NB4 (cell line): ENCODE results near the gene TSPAN16.
"Not testable (repeated sequence)": the region's sequence is repeated elsewhere in the genome, so short reads cannot be mapped to it uniquely, and the experiment has no call there.

Experiments used
- DNase-seq: peaks from one replicate; pipeline ENCODE4 v3.0.0; 2010; ENCODE audit warnings: low read depth
- H3K4me3 ChIP-seq: one replicate; pipeline ENCODE4 v1.5.1; 2011; ENCODE audit warnings: mild to moderate bottlenecking, low read depth, low read length, moderate library complexity
- CTCF ChIP-seq: IDR thresholded peaks from one replicate; pipeline ENCODE4 v1.5.1; 2012; ENCODE audit warnings: low read depth, low read length
- MYC ChIP-seq: IDR thresholded peaks from 2 replicates; pipeline ENCODE4 v1.6.1; 2011; ENCODE audit warnings: low read depth, low read length
- POLR2A ChIP-seq: IDR thresholded peaks from 2 replicates; pipeline ENCODE4 v1.6.1; 2011; ENCODE audit warnings: mild to moderate bottlenecking; ENCODE audit not compliant: insufficient read length; ENCODE audit errors: extremely low read depth
- TF ChIP-seq, protein P1 (sequence below): IDR thresholded peaks from 2 replicates; pipeline ENCODE4 v1.6.1; 2011; ENCODE audit warnings: low read depth, low read length

The TSPAN16 gene

DNA sequence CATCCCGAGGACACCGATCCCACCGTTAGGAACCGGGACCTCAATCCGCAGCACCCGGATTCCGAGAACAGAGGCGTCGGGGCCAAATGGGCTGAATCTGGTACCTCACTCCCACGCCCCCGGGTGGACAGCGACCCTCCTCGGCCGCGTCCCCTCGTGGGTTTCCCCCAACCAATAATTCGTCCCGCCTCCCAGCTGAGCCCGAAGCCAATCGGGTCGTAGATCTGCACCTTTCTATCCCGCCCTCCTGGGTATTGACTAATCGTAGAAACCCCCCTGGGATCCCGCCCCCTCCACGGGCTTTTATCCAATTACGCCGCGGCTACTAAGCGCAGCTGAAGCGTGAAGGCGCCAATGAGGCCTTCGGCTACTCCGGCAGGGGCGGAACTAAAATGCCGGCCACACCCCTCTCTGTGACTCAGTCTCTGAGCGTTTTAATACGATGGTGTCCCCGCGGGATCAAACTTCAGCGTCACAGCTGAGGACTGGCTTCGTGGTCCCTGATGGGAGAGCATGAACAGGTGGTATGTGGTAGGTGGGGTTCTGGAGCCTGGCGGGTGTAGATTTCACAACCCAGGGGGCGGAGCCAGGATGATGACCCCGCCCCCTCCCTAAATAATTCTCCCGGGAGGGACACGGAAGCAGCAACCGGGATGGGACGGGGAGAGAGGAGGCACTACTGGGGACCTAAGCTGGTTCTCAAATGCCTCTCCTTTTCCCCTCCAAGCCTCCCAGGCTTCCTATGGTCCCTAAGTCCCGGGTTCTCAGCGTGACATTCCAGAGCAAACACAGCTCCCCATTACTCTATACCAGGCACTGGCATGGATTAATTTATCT lies 50.4 kb downstream of the TSPAN16 start, which contains the start of the genes CCDC159 and TMEM205:
Gene CCDC159, plus strand, starts transcription at position 416 of the 837 bp plus-strand sequence. Its CDS starts 88 bp downstream, at position 504.
Gene TMEM205, minus strand, starts transcription at position 165 of the 837 bp plus-strand sequence. CDS start 649 bp downstream, outside the sequence.
- peak; percentile 40 for TF ChIP-seq POLR2A
- TF ChIP-seq, protein P1, sequence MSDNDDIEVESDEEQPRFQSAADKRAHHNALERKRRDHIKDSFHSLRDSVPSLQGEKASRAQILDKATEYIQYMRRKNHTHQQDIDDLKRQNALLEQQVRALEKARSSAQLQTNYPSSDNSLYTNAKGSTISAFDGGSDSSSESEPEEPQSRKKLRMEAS, result peak; percentile 77
- no peak for TF ChIP-seq CTCF
- no peak; the same call in none of the 2 replicates for TF ChIP-seq MYC
- DNase-seq, result peak; percentile 98
- peak within 1 kb of the TSS; percentile 84 for H3K4me3 ChIP-seq

DNA sequence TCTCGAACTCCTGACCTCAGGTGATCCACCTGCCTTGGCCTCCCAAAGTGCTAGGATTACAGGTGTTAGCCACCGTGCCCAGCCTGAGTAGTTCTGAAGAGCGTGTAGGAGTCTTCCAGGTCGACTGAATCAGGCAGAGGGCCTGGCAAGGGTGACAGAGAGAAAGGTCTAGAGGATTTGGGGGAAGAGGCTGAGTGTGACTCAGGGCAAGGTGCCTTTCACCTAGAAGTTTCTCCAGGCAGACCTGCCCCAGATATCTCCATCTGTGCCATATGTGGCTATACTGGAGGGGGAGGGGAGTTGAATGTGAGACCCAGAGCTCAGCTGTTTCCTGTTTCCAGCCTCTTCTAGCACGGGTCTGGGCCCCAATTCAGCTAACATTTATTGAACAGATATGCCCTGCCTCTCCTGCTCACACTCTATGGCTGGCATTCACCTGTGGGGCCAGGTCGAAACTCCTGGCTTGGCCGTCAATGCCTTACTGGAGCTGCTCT lies 51.6 kb downstream of the TSPAN16 start:
- DNase-seq, result no peak
- TF ChIP-seq, protein P1, result no peak
- TF ChIP-seq POLR2A (no peak), MYC (no peak), CTCF (no peak)
- H3K4me3 ChIP-seq, result no peak overlapping the region

- TF ChIP-seq CTCF (no peak), MYC (no peak), POLR2A (no peak)
- TF ChIP-seq, protein P1, result no peak
- H3K4me3 ChIP-seq, result no peak overlapping the region
- DNase-seq, result no peak
Observed at GRCh38 chr19:11349171-11349570, 53.2 kb downstream of the TSPAN16 start.

DNA sequence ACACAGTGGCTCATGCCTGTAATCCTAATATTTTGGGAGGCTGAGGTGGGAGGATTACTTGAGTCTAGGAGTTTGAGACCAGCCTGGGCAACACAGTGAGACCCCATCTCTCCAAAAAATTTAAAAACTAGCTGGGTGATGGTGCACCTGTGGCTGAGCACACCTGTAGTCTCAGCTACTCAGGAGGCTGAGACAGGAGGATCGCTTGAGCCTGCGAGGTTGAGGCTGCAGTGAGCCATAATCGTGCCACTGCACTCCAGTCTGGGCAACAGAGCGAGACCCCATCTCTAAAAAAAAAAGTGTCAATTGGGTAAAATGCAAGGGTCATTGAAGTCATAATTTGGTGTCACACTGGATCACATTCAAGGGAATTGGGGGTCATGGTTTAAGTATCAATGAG lies 58.1 kb downstream of the TSPAN16 start:
- DNase-seq, H3K4me3 ChIP-seq: not testable (repeated sequence)

DNA sequence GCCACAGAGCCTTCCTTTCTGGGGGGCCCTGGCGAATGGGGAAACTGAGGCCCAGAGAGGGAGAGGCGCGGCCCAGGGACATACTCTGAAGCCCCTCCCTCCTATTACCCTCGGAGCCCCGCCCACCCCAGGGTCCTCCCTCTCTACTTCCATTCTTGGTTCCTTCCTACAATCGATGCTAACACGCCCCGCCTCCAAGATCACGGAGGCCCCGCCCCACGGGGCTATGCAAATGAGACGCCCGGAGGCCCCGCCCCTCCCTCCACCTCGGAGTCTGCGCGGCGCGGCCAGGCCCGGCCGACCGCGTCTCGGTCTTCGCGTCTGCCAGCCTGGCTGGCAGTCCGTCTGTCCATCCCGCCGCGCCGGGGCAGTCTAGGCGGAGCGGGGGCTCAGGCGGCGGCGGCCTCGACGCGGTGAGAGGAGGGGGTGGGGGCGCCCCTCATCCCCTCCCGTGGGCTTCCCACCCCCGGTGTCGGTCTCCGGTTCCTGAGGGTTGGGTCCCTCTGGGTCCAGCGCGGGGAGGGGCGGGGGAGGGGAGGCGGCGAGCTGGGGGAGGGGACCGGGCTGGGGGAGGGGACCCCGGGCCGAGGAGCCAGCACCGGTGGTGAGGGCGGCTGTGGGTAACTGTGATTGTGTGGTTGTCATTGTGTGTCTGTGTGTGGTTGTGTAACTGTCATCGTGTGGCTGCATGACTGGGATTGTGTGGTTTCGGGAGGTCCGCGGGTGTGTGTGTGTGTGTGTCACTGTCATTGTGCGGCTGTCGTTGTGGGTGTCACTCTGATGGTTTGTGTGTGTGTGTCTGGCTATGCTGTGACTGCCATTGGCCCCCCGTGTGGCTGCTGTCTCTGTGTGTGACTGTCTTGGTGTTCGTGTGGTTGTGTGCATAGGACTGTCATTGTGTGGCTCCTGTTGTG lies 59.5 kb downstream of the TSPAN16 start, which contains the start of gene PLPPR2:
Gene PLPPR2, plus strand, starts transcription at position 273 of the 914 bp plus-strand sequence. CDS start 2,242 bp downstream, outside the sequence.
- DNase-seq, result peak; percentile 89
- no peak within 1 kb of the TSS for H3K4me3 ChIP-seq

More for the DNA sequence above, 59.5 kb downstream of the TSPAN16 start, which contains the start of gene PLPPR2:
- TF ChIP-seq POLR2A (no peak), CTCF (no peak), MYC (no peak)
- TF ChIP-seq, protein P1, result no peak
